Stimulated activated CD4-positive, alpha-beta T cell treated with anti-CD3 and anti-CD28 coated beads, Interleukin-2, amount 100 ng/mL, for 4 hours (primary cell): ENCODE measurements around the gene SUN1.
A peak's percentile ranks its signal among the peaks of the same experiment; 100 is the strongest.

Experiments
- DNase-seq: peaks from one replicate; pipeline ENCODE4 v3.0.0-alpha.2; 2020; ENCODE audit warnings: low read depth

The SUN1 gene

DNA sequence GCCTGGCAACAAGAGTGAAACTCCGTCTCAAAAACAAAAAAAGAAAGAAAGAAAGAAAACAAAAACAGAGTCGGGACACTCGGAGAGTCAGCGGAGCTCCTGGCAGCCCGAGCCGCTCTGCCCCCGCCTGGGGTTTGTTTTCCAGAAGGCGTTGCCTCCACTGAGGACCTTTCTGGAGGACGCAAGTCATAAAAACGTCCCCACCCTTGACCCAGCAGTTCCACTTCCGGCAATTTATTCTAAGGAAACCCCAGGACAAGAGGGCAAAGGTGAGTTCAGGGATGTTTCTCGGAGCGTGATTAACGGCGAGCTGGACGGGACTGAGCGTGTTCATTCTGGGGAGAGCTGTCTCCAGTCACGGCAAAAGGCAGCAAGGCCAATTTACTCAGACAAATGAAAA, 27.0 kb upstream of the SUN1 start:
- no peak for DNase-seq

DNA sequence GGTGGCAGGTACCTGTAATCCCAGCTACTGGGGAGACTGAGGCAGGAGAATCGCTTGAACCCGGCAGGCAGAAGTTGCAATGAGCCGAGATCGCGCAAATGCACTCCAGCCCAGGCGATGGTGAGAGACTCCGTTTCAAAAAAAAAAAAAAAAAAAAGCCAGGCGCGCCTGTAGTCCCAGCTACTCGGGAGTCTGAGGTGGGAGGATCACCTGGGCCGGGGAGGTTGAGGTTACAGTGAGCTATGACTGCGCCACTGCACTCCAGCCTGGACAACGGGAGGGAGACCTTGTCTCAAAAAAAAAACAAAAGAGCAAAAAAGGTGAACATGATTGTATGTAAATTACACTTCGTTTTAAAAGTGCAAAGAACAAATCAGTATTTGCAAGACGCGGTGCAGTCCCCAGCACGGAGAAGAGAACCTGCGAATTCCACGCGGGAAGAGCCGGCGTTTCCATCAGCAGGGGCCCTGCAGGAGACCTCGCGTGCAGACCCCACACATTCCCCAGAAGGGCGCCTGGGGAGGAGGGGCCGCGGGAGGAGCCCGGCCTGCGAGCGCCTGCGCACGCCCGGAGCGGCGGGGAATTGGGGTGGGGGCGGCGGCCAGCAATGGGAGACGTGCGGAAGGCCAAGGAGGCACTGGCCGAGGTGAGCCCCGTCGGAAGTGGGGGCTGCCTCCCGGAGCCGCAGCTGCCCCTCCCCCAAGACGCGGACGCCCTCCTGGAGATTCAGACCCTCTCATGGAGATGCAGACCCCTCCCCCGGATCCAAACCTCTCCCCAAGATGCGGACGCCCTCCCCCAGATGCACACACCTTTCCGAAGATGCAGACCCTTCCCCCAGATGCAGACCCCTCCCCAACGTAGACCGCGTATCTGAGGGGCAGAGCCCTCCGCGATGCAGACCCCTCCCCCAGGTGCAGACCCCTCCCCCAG, 16.7 kb upstream of the SUN1 start:
- DNase-seq = no peak

DNA sequence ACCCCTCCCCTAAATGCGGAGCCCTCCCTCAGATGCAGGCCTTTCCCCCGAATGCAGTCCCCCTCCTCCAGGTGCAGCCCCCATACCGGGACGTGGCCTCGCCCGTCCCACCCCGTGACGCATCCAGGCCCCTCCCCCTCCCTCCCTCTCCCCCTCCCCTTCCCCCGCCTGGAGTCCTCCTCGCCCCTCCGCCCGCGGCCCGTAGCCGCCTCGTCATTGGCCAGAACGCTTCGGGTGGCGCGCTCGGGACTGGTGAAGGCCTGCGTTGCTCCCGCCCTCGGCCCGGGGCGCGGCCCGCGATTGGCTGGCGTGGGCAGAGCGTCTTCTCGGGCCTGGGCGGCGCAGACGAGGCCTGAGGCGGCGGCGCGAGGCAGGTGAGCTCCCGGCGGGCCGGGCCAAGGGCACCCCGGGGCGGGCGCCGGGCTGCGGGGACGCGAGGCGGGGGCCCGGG, 16.0 kb upstream of the SUN1 start:
- peak; percentile 97 for DNase-seq

- DNase-seq = no peak
Observed at GRCh38 chr7:816751-817671, 15.3 kb upstream of the SUN1 start.

GRCh38 chr7:818031-818699, 14.1 kb upstream of the SUN1 start:
- no peak for DNase-seq

DNA sequence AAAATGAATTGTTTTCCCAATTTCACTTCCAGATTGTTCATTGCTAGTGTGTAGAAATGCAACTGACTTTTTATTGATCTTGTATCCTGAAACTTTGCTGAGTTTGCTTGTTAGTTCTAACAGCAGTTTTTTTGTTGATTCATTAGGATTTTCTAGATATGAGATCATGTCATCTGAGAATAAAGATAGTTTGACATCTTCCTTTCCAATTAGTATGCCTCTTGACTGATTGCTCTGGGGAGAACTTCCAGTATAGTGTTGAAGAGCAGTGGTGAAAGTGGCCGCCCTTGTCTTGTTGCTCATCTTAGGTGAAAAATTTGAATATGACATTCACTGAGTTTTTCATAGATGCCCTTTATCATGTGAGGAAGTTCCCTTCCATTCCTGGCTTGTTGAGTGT, 11.9 kb upstream of the SUN1 start:
- DNase-seq = no peak

GRCh38 chr7:821688-822087, 10.6 kb upstream of the SUN1 start:
- no peak for DNase-seq

DNA sequence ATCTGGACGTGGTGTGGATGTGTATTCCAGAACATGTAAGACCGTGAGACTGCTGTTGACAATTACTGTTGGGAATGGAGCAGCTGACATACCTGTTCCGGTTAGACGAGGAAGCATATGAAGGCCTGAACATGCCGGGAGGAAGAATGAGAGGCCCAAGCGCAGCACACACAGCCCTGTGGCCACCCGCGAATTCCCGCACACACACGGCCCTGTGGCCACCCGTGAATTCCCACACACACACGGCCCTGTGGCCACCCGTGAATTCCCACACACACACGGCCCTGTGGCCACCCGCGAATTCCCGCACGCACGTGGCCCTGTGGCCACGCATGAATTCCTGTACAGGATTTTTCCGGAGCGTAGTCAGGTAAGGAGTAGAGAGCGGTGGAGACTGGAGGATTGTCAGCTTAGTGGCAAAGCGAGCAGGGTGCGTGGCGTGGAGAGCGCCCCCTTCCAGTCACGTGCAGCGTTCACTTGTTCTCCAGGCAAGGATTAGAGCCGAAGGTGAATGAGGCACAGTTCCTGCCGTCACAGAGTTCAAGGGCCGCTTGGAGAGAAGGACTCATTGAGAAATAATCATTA, 9.5 kb upstream of the SUN1 start:
- DNase-seq = no peak

GRCh38 chr7:823649-824048, 8.6 kb upstream of the SUN1 start:
- no peak for DNase-seq

GRCh38 chr7:824081-824480, 8.2 kb upstream of the SUN1 start:
- no peak for DNase-seq

DNA sequence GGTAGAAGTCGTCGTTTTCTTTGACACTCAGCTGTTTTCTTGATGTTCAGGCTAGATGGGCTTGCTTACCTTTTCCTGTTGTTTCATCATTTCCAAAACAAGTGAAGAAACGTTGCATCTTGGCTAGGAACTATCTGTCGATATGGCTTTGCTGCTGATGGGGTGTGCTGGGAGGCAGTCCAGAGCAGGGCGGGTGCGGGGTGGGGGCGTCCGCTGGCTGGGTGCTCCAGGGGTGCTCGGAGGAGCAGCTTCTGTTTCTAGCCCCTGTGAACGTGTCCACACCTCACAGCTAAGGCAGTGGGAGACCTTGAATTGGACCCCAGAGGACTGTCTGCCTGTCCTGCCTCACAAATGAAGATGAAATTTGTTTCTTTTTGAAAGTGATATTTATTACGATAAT, 7.6 kb upstream of the SUN1 start:
- no peak for DNase-seq

DNA sequence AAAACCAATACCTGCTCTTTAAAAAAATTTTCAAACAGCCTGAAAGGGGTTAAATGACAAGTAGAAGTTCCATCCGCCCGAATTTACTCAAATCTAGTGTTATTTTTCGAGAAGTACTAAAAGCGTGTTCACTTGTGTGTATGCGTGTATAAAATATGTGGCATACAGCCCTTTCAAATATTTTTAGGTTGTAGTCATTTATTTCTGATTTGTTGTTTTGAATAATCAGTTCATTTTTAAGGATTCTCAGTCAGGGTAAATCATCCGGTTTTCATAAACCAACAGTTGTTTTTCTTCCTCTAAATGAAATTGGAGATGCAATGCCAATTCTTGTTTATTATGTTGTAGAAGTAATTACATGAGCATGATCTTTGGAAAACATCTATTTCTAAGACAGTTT, 6.9 kb upstream of the SUN1 start:
- DNase-seq = no peak

- no peak for DNase-seq
Observed at GRCh38 chr7:826230-826917, 5.9 kb upstream of the SUN1 start.

- DNase-seq = no peak
Observed at GRCh38 chr7:828793-829561, 3.3 kb upstream of the SUN1 start.

- no peak for DNase-seq
Observed at GRCh38 chr7:830069-830468, 2.2 kb upstream of the SUN1 start.

GRCh38 chr7:831596-832166, 595 bp upstream of the SUN1 start:
- peak; percentile 49 for DNase-seq

GRCh38 chr7:832968-833424, 720 bp downstream of the SUN1 start:
- no peak for DNase-seq

DNA sequence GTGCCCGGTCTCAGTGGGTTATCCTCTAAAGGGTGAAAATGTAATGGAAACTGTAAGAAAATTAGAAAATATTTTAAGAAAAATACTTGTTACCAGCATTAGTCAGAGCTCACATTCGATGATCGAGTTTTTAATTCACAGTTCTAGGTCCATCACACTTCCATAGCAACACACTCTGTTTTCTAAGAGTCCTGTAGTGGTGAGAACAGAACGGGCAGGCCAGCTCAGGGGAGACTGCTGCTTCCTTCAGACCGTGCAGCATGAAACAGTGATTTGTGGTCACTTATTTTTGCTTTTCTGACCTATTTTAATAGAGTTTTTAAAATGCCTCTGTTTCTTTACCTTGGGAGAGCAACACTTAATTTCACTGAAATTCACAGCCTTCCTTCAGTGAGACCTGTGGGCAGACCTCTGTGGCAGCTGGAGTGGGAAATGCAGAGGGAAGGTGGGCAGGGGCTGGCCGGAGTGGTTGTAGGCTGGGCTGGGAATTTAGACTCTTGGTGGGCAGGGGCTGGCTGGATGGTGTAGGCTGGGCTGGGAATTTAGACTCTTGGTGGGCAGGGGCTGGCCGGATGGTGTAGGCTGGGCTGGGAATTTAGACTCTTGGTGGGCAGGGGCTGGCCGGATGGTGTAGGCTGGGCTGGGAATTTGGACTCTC, 1.5 kb downstream of the SUN1 start:
- no peak for DNase-seq

GRCh38 chr7:834277-834676, 2.0 kb downstream of the SUN1 start:
- no peak for DNase-seq

DNA sequence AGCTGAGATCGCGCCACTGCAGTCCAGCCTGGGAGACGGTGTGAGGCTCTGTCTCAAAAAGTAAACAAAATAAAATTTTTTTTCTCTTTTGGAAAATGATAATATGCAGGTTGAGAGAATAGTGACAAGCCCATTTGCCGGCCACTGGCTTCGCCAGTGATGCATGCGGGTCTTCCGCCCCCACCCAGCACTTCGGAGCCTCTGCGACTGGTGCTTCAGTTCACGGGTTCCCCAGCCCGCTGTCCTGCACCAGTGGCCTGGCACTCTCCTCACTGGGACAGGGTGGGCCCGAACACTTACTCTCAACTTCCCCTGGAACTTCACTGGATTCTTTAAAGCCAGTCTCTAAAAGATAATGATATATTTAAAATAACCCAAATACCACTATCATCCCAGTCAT, 2.7 kb downstream of the SUN1 start:
- no peak for DNase-seq
